ENCODE measurements around the gene TYK2. TPM values are rescaled to one million over a fixed set of nuclear protein-coding genes. Genes with fewer than 3 reads are reported as not detected.

The TYK2 gene
- total and polyA plus RNA-seq, 9 of the 15 experiments (the other 6 are each of a cell fraction or from before 2014, with no cell fraction given) = 15.0 to 182 (median 85.9) TPM

- no peak for TF ChIP-seq ID3 (CRISPR knock-in tag; IDR thresholded peaks at IDR 0.05)
- no peak for TF ChIP-seq ID3 (tag; IDR thresholded peaks at IDR 0.05)
- TF ChIP-seq CHAMP1 (IDR thresholded peaks at IDR 0.05) = no peak
- no peak for TF ChIP-seq ZNF282 (CRISPR knock-in tag; IDR thresholded peaks at IDR 0.05)
- TF ChIP-seq NKRF (IDR thresholded peaks at IDR 0.05; ENCODE audit: borderline replicate concordance) = peak; percentile 99
- peak; percentile 72 for TF ChIP-seq POLR2H (tag; IDR thresholded peaks at IDR 0.05; ENCODE audit: low read depth)
- TF ChIP-seq STAT5A (IDR thresholded peaks at IDR 0.05; ENCODE audit: borderline replicate concordance, low read length) = no peak; the same call in 1 of the 2 replicates
- TF ChIP-seq KLF6 (CRISPR knock-in tag; IDR thresholded peaks at IDR 0.05; ENCODE audit: borderline replicate concordance) = no peak
- TF ChIP-seq ZNF76 (CRISPR knock-in tag; IDR thresholded peaks at IDR 0.05; ENCODE audit: borderline replicate concordance) = no peak
- peak; percentile 95 to 100 (median 99) for TF ChIP-seq YY1 (IDR thresholded peaks at IDR 0.05; ENCODE audit: borderline replicate concordance in 1 of 3, control insufficient read depth in 1 of 3, extremely low read depth in 1 of 3, insufficient read depth in 3 of 3, insufficient read length in 1 of 3, insufficient replicate concordance in 2 of 3, low read depth in 1 of 3, low read length in 2 of 3)
- no peak for TF ChIP-seq OTX1 (CRISPR knock-in tag; IDR thresholded peaks at IDR 0.05)
- peak; percentile 93 for TF ChIP-seq C11orf30 (IDR thresholded peaks at IDR 0.05; ENCODE audit: low read depth)
- TF ChIP-seq NR4A1 (CRISPR knock-in tag; IDR thresholded peaks at IDR 0.05) = no peak
- peak; percentile 57; the same call in 1 of the 2 replicates for TF ChIP-seq NR4A1 (tag; IDR thresholded peaks at IDR 0.05)
- peak; percentile 70 for TF ChIP-seq KDM5B (IDR thresholded peaks at IDR 0.05; ENCODE audit: insufficient replicate concordance, low read depth, low read length)
- no peak for TF ChIP-seq TAF15 (IDR thresholded peaks at IDR 0.05; ENCODE audit: low read depth, low read length)
- peak; percentile 60; the same call in 1 of the 2 replicates for TF ChIP-seq ZNF592 (IDR thresholded peaks at IDR 0.05)
Measured at GRCh38 chr19:10315335-10316214, 64.8 kb downstream of the TYK2 start, which contains the start of gene FDX2 (continued).

Data from K562 (cell line).